Mucosa of descending colon (tissue), 3 donors: Measurements from ENCODE around the gene TREML1. TPM values are rescaled to one million over a fixed set of nuclear protein-coding genes. Genes with fewer than 3 reads are reported as not detected.

Experiments
- ATAC-seq: fragments of 200-7000 bp; cut with Tn5 transposase; one replicate; pipeline ENCODE4 v1.9.1; 2020; ENCODE audit warnings: mild to moderate bottlenecking, moderate library complexity
- DNase-seq, 3 donors: peaks; one replicate each; pipeline ENCODE4 v3.0.0-alpha.2; 2020
- H3K36me3 ChIP-seq: fragments of 200-600 bp; one replicate; pipeline ENCODE4 v1.8.0; 2021; ENCODE audit warnings: low read depth, mild to moderate bottlenecking
- H3K4me1 ChIP-seq: fragments of 200-600 bp; one replicate; pipeline ENCODE4 v1.8.0; 2021; ENCODE audit warnings: low read depth, mild to moderate bottlenecking
- H3K4me3 ChIP-seq: fragments of 200-600 bp; one replicate; pipeline ENCODE4 v1.8.0; 2021; ENCODE audit warnings: mild to moderate bottlenecking
- H3K9me3 ChIP-seq: fragments of 200-600 bp; one replicate; pipeline ENCODE4 v1.8.0; 2021; ENCODE audit warnings: mild to moderate bottlenecking
- intact Hi-C, 2 donors: fragments of 100-400 bp; cut with DNase I in 1 of 2; cut with micrococcal nuclease in 1 of 2; formaldehyde crosslinking; loops; one replicate each; pipeline versions ENCODE4 v1.11.0 to v1.11.1; 2022; cut with DNase I, micrococcal nuclease
- total RNA-seq, 3 donors: library from RNA; stranded (reverse); fragmentation: NEBNext Ultra II Directional in 2 of 3; extraction: Animal tissue kit (Norgen Biotek cat#: 25700) in 2 of 3; gene quantifications; one replicate each; pipeline versions ENCODE4 v1.2.1 to v1.2.4, GENCODE V29; 2021 to 2023
- TF ChIP-seq, protein P1 (sequence below): fragments of 200-600 bp; IDR thresholded peaks from one replicate; pipeline ENCODE4 v1.8.0; 2022; ENCODE audit warnings: antibody characterized with exemption, mild to moderate bottlenecking
- donor health status: DM: no; HTN: no; CAD: no; lungs with moderate emphysema.
- donor health status: DM: no; HTN: no; CAD: no.
- donor health status: DM: no; HTN: yes; CAD: no.

The TREML1 gene
- total RNA-seq, 3 donors from 2014 or later: 0.35 TPM; not detected in 2

DNA sequence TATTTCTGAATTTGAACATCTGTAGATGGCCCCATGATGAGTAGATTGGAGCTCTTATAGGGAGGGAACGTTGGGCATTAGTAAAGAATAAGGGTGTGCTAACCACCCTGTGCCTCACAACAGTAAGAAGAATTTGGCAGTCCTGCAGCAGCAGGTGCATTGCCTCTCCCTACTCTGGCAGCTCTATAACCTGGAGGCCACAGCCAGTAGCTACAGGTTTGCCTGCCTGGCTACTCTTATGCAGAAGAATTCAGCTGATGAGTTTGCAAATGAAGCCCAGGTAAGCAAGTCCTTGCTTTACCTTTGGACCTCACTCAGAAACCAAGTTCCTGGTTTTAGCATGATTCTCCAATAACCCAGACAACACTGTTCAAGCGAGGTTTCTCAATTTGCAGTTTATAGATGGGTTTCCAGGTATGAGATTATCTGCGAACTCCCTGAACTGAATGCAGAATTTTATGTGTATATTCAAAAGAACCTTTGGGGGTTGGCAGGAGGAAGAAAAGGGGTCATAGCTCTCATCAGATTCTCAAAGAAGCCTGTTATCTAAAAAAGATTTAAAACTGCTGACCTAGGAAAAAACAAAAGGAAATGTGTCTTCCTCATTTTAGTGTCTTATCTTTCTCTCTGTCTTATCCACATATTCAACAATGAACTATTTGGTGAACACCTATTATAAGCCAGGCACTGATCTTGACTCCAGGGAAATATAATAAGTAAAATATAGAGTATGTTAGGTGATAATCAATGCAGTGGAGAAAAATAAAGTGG is 18.9 kb downstream of the TREML1 start:
- TF ChIP-seq, protein P1, sequence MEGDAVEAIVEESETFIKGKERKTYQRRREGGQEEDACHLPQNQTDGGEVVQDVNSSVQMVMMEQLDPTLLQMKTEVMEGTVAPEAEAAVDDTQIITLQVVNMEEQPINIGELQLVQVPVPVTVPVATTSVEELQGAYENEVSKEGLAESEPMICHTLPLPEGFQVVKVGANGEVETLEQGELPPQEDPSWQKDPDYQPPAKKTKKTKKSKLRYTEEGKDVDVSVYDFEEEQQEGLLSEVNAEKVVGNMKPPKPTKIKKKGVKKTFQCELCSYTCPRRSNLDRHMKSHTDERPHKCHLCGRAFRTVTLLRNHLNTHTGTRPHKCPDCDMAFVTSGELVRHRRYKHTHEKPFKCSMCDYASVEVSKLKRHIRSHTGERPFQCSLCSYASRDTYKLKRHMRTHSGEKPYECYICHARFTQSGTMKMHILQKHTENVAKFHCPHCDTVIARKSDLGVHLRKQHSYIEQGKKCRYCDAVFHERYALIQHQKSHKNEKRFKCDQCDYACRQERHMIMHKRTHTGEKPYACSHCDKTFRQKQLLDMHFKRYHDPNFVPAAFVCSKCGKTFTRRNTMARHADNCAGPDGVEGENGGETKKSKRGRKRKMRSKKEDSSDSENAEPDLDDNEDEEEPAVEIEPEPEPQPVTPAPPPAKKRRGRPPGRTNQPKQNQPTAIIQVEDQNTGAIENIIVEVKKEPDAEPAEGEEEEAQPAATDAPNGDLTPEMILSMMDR: no peak
- no peaks in the 10 kb centered on the region for H3K36me3 ChIP-seq
- DNase-seq: no peak
- no peak overlapping the region for H3K4me3 ChIP-seq
- intact Hi-C loops: no loop called here
- ATAC-seq: no peak
- H3K9me3 ChIP-seq: no peaks in the 10 kb centered on the region
- H3K4me1 ChIP-seq: no peaks in the 10 kb centered on the region

DNA sequence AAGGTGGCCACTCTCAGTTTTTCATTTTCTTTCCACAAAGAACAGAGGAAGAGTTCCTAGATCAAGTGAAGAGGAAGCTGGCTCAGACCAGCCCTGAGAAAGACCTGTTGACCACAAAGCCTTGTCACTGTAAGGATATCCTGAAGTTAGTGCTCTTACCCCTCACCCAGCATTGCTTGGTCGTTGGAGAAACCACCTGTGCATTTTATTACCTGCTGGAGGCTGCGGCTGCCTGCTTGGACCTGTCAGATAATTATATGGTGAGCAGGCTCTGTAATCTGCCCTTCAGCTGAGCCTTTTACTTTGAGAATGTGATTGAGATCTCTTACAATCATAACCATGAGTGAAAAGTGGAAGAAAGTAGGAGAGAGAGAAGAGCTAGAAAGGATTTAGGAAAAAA is 21.9 kb downstream of the TREML1 start:
- no peaks in the 10 kb centered on the region for H3K9me3 ChIP-seq
- DNase-seq: no peak

DNA sequence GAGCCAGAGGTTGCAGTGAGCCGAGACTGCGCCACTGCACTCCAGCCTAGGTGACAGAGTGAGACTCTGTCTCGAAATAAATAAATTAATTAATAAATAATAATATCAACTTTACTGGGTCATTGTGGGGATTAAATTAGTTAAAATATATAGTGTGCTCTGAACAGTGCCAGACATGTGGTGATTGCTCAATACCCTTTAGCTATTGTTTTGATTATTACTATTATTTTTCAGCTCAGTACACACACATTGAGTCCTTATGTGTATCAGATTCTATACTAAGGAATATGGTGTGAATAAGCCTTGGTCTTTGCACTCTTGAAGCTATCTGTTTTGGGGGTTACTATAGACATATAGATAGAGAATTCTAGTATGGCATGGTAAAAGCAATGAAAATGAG is 28.9 kb downstream of the TREML1 start:
- H3K4me1 ChIP-seq: no peaks in the 10 kb centered on the region
- no peaks in the 10 kb centered on the region for H3K9me3 ChIP-seq
- H3K4me3 ChIP-seq: no peak overlapping the region
- H3K36me3 ChIP-seq: no peaks in the 10 kb centered on the region
- DNase-seq (no peak), ATAC-seq (no peak)
- TF ChIP-seq, protein P1: no peak
- intact Hi-C loops: no loop called here

More for the DNA sequence above, 21.9 kb downstream of the TREML1 start:
- ATAC-seq: no peak
- Histone ChIP-seq H3K4me3 (no peak overlapping the region), H3K36me3 (no peaks in the 10 kb centered on the region), H3K4me1 (no peaks in the 10 kb centered on the region)
- TF ChIP-seq, protein P1: no peak
- intact Hi-C loops: no loop called here

DNA sequence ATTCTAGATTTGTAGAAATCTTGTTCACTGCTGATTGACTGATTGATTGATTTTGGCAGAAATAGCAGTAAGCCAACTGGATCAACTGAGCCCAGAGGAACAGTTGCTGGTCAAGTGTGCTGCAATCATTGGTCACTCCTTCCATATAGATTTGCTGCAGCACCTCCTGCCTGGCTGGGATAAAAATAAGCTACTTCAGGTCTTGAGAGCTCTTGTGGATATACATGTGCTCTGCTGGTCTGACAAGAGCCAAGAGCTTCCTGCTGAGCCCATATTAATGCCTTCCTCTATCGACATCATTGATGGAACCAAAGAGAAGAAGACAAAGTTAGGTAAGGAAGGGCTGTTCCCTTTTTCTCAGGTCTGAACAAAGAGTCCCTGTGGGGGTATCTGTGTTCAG is 31.2 kb downstream of the TREML1 start:
- TF ChIP-seq, protein P1: no peak
- H3K4me3 ChIP-seq: no peak overlapping the region
- H3K9me3 ChIP-seq: no peaks in the 10 kb centered on the region
- DNase-seq (no peak), ATAC-seq (no peak)
- no peaks in the 10 kb centered on the region for H3K4me1 ChIP-seq
- intact Hi-C loops: no loop called here
- H3K36me3 ChIP-seq: no peaks in the 10 kb centered on the region

DNA sequence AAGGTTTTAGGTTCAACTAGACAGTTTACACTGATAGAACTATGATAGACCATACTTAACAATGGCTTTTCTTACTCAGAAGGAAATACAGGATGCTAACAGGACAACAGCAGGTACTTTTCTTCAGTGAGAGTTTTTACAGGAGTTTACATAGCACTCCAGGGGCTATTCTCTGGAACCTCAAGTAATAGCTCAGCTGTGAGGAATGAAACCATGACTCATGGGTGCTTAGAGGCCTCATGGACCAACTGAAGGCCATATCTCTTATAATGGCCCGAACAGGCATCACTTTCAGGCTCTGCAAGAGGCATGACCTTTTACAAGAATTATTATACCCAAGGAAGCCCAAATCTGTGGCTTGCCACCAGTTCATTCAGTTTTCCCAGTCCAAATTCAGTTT is 31.8 kb downstream of the TREML1 start:
- Histone ChIP-seq H3K4me1 (no peaks in the 10 kb centered on the region), H3K36me3 (no peaks in the 10 kb centered on the region), H3K9me3 (no peaks in the 10 kb centered on the region), H3K4me3 (no peak overlapping the region)
- TF ChIP-seq, protein P1: no peak
- intact Hi-C loops: no loop called here
- DNase-seq (no peak), ATAC-seq (no peak)
